ENCODE measurements around the gene AMOTL2.

AMOTL2 gene

DNA sequence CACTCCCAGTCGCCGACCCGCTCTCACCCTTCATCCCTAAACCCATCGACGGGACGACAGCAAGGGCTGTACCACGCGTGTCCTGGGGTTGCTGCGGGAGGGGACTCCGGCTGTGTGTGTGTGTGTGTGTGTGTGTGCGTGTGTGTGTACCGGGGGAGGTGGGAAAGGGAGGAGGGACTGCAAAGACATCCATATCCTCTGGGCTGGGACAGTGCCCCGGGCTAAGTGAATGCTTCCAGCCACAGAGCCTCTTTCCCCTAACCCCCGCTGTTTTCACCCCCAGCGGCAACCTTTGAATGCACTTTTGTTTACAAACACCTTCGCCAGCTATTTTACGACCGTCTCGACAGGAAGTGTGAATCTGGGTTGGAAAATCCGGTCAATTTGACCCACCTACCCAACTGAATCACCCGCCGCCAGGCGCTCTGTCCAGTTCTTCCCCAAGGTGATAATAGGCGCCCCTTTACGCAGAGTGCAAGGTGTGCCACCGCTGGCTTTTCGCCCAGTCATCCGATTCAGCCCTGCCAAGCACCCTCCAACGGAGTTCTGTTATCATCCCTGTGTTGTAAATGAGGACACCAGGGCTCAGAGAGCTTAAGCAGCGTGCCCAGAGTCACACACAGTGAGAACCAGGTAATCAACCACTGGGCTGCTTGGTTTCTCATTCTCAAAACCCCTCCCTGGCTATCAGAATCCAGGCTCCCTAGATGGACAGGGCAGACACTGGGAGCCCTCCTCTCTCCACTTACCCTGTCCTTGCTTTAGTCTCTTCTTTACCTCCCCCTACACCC, 739 bp upstream of the AMOTL2 start:
- Histone ChIP-seq H3K9me3 (ENCODE audit: insufficient read depth, low read length) (no peaks in the 10 kb centered on the region), H3K4me3 (ENCODE audit: low read length) (no peak overlapping the region), H3K36me3 (replicated peaks; ENCODE audit: low read depth, low read length) (peaks cover 2% of the 10 kb centered on the region), H3K27me3 (ENCODE audit: low read depth, low read length) (peaks cover 15% of the 10 kb centered on the region; the same call in 1 of the 2 replicates), H3K27ac (ENCODE audit: low read length) (no peak overlapping the region), H3K79me2 (ENCODE audit: low read length) (no peaks in the 10 kb centered on the region), H2AFZ (ENCODE audit: low read depth, low read length) (no peak overlapping the region), H3K9ac (ENCODE audit: low read length) (no peak overlapping the region), H3K4me2 (ENCODE audit: low read length) (no peak overlapping the region), H3K4me1 (ENCODE audit: low read length) (peaks cover 14% of the 10 kb centered on the region), H4K20me1 (ENCODE audit: insufficient read depth, low read length) (no peaks in the 10 kb centered on the region)
- TF ChIP-seq EZH2phosphoT487 (IDR thresholded peaks at IDR 0.05; ENCODE audit: low read depth): no peak
- TF ChIP-seq, protein P1, sequence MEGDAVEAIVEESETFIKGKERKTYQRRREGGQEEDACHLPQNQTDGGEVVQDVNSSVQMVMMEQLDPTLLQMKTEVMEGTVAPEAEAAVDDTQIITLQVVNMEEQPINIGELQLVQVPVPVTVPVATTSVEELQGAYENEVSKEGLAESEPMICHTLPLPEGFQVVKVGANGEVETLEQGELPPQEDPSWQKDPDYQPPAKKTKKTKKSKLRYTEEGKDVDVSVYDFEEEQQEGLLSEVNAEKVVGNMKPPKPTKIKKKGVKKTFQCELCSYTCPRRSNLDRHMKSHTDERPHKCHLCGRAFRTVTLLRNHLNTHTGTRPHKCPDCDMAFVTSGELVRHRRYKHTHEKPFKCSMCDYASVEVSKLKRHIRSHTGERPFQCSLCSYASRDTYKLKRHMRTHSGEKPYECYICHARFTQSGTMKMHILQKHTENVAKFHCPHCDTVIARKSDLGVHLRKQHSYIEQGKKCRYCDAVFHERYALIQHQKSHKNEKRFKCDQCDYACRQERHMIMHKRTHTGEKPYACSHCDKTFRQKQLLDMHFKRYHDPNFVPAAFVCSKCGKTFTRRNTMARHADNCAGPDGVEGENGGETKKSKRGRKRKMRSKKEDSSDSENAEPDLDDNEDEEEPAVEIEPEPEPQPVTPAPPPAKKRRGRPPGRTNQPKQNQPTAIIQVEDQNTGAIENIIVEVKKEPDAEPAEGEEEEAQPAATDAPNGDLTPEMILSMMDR (IDR thresholded peaks at IDR 0.05; ENCODE audit: low read depth, low read length): no peak

DNA sequence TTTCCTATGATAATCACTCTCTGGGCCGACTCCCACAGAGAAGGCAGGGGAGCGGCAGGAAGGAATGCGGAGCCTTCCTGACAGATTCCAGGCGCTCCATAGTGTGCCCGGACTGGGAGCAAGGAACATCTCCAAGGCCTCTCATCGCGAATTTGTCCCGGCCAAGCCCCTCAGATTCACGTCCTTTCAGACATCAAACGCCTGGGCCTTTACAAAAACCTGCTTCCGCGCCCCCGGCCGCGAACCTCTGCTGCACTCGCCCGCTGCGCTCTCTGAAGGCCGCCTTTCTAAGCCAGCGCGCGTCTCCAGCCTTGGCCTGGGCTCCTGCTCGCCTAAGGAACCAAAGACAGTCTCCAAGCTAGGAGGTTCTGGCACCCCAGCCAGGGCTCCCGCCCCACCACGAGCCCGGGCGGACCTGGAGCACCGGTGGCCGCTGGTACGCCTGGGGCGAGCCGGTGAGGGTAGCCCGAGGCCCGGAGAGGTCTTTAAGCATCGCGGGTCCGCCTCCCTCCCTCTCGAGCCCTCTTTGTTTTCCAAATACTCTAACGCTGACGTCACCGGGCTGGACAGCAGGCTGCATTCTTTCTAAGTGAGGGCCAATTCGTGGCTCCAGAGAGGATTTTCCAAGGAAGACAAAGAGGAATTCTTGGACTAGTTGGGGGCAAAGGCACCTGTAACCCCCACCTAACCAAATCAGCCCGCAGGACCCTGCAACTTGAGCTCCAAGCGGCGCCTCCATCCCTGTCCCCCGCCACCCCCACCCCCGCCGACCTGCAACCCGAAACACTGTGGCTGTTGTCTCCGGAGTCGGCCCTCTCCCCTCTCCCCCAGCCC, 759 bp downstream of the AMOTL2 start:
- H3K79me2 ChIP-seq (ENCODE audit: low read length): no peaks in the 10 kb centered on the region
- H3K4me2 ChIP-seq (ENCODE audit: low read length): no peak overlapping the region
- H3K4me3 ChIP-seq (ENCODE audit: low read length): no peak overlapping the region
- peaks cover 15% of the 10 kb centered on the region; the same call in 1 of the 2 replicates for H3K27me3 ChIP-seq (ENCODE audit: low read depth, low read length)
- H3K36me3 ChIP-seq (replicated peaks; ENCODE audit: low read depth, low read length): no peaks in the 10 kb centered on the region
- TF ChIP-seq EZH2phosphoT487 (IDR thresholded peaks at IDR 0.05; ENCODE audit: low read depth): no peak
- TF ChIP-seq, protein P1 (IDR thresholded peaks at IDR 0.05; ENCODE audit: low read depth, low read length): no peak
- H3K9me3 ChIP-seq (ENCODE audit: insufficient read depth, low read length): no peaks in the 10 kb centered on the region
- H4K20me1 ChIP-seq (ENCODE audit: insufficient read depth, low read length): no peaks in the 10 kb centered on the region
- no peak overlapping the region for H3K9ac ChIP-seq (ENCODE audit: low read length)
- H2AFZ ChIP-seq (ENCODE audit: low read depth, low read length): no peak overlapping the region
- H3K4me1 ChIP-seq (ENCODE audit: low read length): peaks cover 4% of the 10 kb centered on the region
- no peak overlapping the region for H3K27ac ChIP-seq (ENCODE audit: low read length)

DNA sequence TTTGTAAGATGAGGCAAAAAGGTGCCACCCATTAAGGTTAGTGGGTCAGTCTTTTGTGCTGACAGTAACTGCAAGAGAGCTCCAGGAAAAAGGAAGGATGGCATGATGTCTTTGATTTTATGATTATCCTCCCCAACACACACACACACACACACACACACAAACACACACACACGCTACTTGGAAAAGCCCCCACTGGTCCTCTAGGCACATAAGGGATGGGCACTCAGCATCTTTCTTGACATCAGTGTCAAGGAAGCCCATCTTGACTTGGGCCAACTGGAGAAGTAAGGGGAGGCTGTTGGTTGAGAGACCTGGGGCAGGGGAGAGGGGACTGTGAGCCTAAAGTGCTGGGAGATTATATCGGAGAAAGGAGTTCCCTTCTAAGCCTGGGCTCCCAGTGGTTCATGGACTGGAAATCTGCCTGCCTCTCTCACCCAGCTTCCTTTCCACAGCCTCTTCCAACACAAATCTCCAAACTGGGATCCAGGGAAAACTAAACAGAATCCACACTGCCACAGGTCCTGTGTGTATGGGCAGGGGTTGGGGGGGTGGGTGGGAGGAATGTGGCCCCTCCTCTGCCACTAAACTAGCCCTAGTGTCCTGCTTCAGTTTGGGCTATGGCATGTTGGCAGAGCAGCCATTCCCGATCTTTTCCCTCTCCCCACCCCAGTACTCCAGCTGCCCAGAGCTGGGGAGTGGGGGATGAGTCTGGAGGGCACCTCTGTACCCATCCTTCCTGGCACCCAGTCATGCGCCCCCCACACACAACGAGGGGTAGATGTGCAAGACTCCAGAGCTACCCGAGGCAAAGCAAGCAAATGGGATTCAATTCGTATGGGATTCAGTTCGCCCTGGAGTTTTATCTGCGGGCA, 1.6 kb downstream of the AMOTL2 start:
- Histone ChIP-seq H3K36me3 (replicated peaks; ENCODE audit: low read depth, low read length) (no peaks in the 10 kb centered on the region), H3K79me2 (ENCODE audit: low read length) (no peaks in the 10 kb centered on the region), H4K20me1 (ENCODE audit: insufficient read depth, low read length) (no peaks in the 10 kb centered on the region), H3K4me3 (ENCODE audit: low read length) (no peak overlapping the region), H3K9ac (ENCODE audit: low read length) (no peak overlapping the region), H3K9me3 (ENCODE audit: insufficient read depth, low read length) (no peaks in the 10 kb centered on the region), H3K4me2 (ENCODE audit: low read length) (no peak overlapping the region), H3K27me3 (ENCODE audit: low read depth, low read length) (peaks cover 15% of the 10 kb centered on the region; the same call in 1 of the 2 replicates), H3K27ac (ENCODE audit: low read length) (no peak overlapping the region), H3K4me1 (ENCODE audit: low read length) (no peaks in the 10 kb centered on the region), H2AFZ (ENCODE audit: low read depth, low read length) (no peak overlapping the region)
- no peak for TF ChIP-seq EZH2phosphoT487 (IDR thresholded peaks at IDR 0.05; ENCODE audit: low read depth)
- TF ChIP-seq, protein P1 (IDR thresholded peaks at IDR 0.05; ENCODE audit: low read depth, low read length): no peak

Data from OCI-LY3 (cell line).